Pancreas (tissue), 10 donors: ENCODE data around the gene HOTAIR. TPM values are rescaled to one million over a fixed set of nuclear protein-coding genes. Genes with fewer than 3 reads are reported as not detected.

ENCODE experiments used
- ATAC-seq, 4 donors: fragments of 200-7000 bp; cut with Tn5 transposase; one replicate each; pipeline versions ENCODE4 v1.8.0 to v1.9.1; 2020; ENCODE audit warnings: mild to moderate bottlenecking in 4 of 4, moderate library complexity in 4 of 4
- DNase-seq, 6 donors: peaks; one replicate each; pipeline ENCODE4 v3.0.0-alpha.2; 2020
- FAIRE-seq: peaks from 2 replicates; lab custom pipeline; 2012; peaks lifted over from hg19 to GRCh38; lab: Jason Lieb, UNC
- H3K27ac ChIP-seq, 4 donors: fragments of 200-600 bp; sonication (generic); 1 replicate in 3 of 4; 2 replicates in 1 of 4; pipeline versions ENCODE4 v1.5.0 to v1.8.0; 2020
- H3K27me3 ChIP-seq, 4 donors: fragments of 200-600 bp; one replicate each; pipeline ENCODE4 v1.8.0; 2021
- H3K36me3 ChIP-seq, 3 donors: fragments of 200-600 bp; sonication (generic) in 1 of 3; one replicate each; pipeline versions ENCODE4 v1.5.0 to v1.8.0; 2020 to 2021
- H3K4me1 ChIP-seq, 3 donors: fragments of 200-600 bp; one replicate each; pipeline ENCODE4 v1.8.0; 2021
- H3K4me3 ChIP-seq, 4 donors: fragments of 200-600 bp; sonication (generic) in 2 of 4; one replicate each; pipeline versions ENCODE4 v1.5.0 to v1.8.0; 2020 to 2021
- H3K9me3 ChIP-seq, 4 donors: fragments of 200-600 bp; one replicate each; pipeline ENCODE4 v1.8.0; 2021
- CTCF ChIP-seq, 4 donors: fragments of 200-600 bp; sonication (generic) in 3 of 4; IDR thresholded peaks; one replicate each; pipeline versions ENCODE4 v1.5.0 to v1.8.0; 2021; ENCODE audit warnings: antibody characterized with exemption in 4 of 4
- WGBS, 2 donors: extraction: QIAGEN DNeasy Blood & Tissue Kit; methylation state at CpG; one replicate each; pipeline ENCODE4 v1.1.7; 2013; 5-methylcytosine and 5-hydroxymethylcytosine counted together
- intact Hi-C, 3 donors: fragments of 100-400 bp; cut with DNase I; formaldehyde crosslinking; loops; one replicate each; pipeline versions ENCODE4 v1.11.1 to v1.14.2; 2022
- polyA plus RNA-seq, 2 donors: library from polyadenylated mRNA; stranded (reverse); fragments of 200-250 nt; gene quantifications; one replicate each; pipeline ENCODE4 v1.2.3, GENCODE V29; 2013
- total RNA-seq, 6 donors: library from RNA; stranded (reverse); fragmentation: NEBNext Ultra II Directional in 4 of 6; extraction: Animal tissue kit (Norgen Biotek cat#: 25700) in 4 of 6; gene quantifications; one replicate each; pipeline versions ENCODE4 v1.2.1 to v1.2.4, GENCODE V29; 2021 to 2023
- donor health status: healthy with polysubstance abuse.
- donor health status: DM: no; HTN: no; CAD: no; lungs with moderate emphysema.
- donor health status: DM: no; HTN: no; CAD: no.
- donor health status: control.
- donor health status: control.
- donor health status: Bipolar disorder and iron deficiency.
- donor health status: DM: yes; HTN: yes; CAD: no.
- donor health status: DM: no; HTN: no; CAD: no.
- donor health status: DM: no; HTN: no; CAD: no.
- donor health status: DM: yes; HTN: yes; CAD: no.

The HOTAIR gene
- total and polyA plus RNA-seq, 8 donors: not detected

- DNase-seq (peak; percentile 62 to 89 (median 76)), FAIRE-seq (no peak), ATAC-seq (peak; percentile 92 to 94 (median 93))
- Histone ChIP-seq H3K27ac (no peak overlapping the region), H3K4me3 (peak overlapping the region; percentile 7 to 44 (median 34)), H3K9me3 (no peaks in the 10 kb centered on the region), H3K4me1 (peaks cover 0 to 4% (median 0%) of the 10 kb centered on the region in 3 donors), H3K27me3 (peaks cover 0 to 36% (median 9%) of the 10 kb centered on the region in 4 donors), H3K36me3 (no peaks in the 10 kb centered on the region)
- TF ChIP-seq CTCF (IDR thresholded peaks at IDR 0.05): no peak
- 4 to 7% methylated on average over 33 to 34 of the region's 34 CpGs for WGBS, 2 donors
- intact Hi-C loops: no loop called here
These were observed 43.2 kb upstream of the HOTAIR start for GRCh38 chr12:54017878-54018467.

DNA sequence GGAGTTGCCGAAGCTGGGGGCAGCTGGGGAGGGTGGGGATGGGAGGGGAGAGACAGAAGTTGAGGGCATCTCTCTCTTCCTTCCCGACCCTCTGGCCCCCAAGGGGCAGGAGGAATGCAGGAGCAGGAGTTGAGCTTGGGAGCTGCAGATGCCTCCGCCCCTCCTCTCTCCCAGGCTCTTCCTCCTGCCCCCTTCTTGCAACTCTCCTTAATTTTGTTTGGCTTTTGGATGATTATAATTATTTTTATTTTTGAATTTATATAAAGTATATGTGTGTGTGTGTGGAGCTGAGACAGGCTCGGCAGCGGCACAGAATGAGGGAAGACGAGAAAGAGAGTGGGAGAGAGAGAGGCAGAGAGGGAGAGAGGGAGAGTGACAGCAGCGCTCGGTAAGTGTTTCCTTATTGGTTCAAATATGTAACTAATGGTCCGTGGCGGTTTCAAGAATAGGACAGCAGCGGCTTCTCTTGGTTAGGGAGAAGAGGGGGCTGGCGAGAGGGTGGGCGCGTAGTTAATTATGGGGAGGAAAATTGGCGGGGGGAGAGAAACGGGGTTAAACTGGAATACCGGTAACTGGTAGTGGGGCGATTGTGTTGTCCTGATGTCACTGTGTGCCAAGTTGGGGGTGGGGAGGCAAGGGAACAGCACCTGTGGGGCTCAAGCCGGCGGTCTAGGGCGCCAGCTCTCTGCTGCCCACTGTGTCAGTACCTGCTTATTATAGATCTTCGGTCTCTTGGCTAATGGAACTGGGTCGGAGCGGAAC is 42.5 kb upstream of the HOTAIR start:
- Histone ChIP-seq H3K4me1 (peaks cover 0 to 4% (median 0%) of the 10 kb centered on the region in 3 donors), H3K4me3 (peak overlapping the region; percentile 7 to 44 (median 34)), H3K27me3 (peaks cover 0 to 32% (median 9%) of the 10 kb centered on the region in 4 donors), H3K27ac (no peak overlapping the region), H3K36me3 (no peaks in the 10 kb centered on the region), H3K9me3 (no peaks in the 10 kb centered on the region)
- 2 to 3% methylated on average over 24 of the region's 24 CpGs for WGBS, 2 donors
- no peak for FAIRE-seq
- DNase-seq: peak in 1 of 6 donors; percentile 7
- TF ChIP-seq CTCF (IDR thresholded peaks at IDR 0.05): no peak
- ATAC-seq: peak; percentile 64 to 76 (median 70)
- intact Hi-C loops: no loop called here

DNA sequence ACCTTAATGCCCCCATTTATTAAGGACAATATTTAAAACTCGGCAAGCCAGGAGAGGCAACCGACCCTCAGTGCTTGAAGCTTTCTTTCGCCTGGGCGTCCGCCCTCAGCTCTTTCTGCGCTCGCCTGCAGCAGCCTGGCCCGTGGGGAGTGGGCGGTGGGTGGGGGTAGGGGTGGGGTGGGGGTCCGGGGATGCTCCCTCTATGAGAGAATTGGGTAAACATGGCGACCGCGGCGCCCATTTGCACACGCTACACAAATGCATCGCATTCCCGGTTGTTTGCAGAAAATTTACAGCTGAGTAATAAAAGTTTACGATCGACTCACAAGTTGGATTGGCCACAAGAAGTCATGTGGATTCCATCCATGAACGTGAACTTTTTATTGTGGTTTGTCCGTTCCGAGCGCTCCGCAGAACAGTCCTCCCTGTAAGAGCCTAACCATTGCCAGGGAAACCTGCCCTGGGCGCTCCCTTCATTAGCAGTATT is 41.8 kb upstream of the HOTAIR start:
- H3K36me3 ChIP-seq: no peaks in the 10 kb centered on the region
- 7 to 9% methylated on average over 25 of the region's 25 CpGs for WGBS, 2 donors
- no peaks in the 10 kb centered on the region for H3K9me3 ChIP-seq
- no peak overlapping the region for H3K27ac ChIP-seq
- DNase-seq (no peak), FAIRE-seq (no peak), ATAC-seq (no peak)
- peaks cover 0 to 32% (median 9%) of the 10 kb centered on the region in 4 donors for H3K27me3 ChIP-seq
- intact Hi-C loops: no loop called here
- TF ChIP-seq CTCF (IDR thresholded peaks at IDR 0.05): no peak
- H3K4me3 ChIP-seq: peak overlapping the region in 2 of 4 donors; percentile 40 to 44
- peaks cover 0 to 4% (median 0%) of the 10 kb centered on the region in 3 donors for H3K4me1 ChIP-seq

GRCh38 chr12:54016051-54016450 is 41.3 kb upstream of the HOTAIR start:
- Histone ChIP-seq H3K27me3 (peaks cover 0 to 32% (median 9%) of the 10 kb centered on the region in 4 donors), H3K9me3 (no peaks in the 10 kb centered on the region), H3K36me3 (no peaks in the 10 kb centered on the region), H3K4me1 (peaks cover 0 to 4% (median 0%) of the 10 kb centered on the region in 3 donors), H3K4me3 (no peak overlapping the region), H3K27ac (no peak overlapping the region)
- WGBS, 2 donors: 7 to 14% methylated on average over 3 of the region's 3 CpGs
- FAIRE-seq (no peak), ATAC-seq (no peak), DNase-seq (no peak)
- TF ChIP-seq CTCF (IDR thresholded peaks at IDR 0.05): no peak
- intact Hi-C loops: no loop called here
